DMS153 treated with DMSO at 0.1 percent for 48 hours (cell line): ENCODE measurements around the gene CDK6.

Experiments used
- DNase-seq: peaks from one replicate; lab custom pipeline; 2025; ENCODE audit not compliant: unreplicated experiment; lab: John Stamatoyannopoulos, UW

The CDK6 gene

GRCh38 chr7:92740134-92740533 is 96.2 kb downstream of the CDK6 start:
- DNase-seq: no peak

GRCh38 chr7:92739091-92739490 is 97.3 kb downstream of the CDK6 start:
- DNase-seq: no peak

- DNase-seq: no peak
Observed at GRCh38 chr7:92737706-92738105, 98.7 kb downstream of the CDK6 start.

DNA sequence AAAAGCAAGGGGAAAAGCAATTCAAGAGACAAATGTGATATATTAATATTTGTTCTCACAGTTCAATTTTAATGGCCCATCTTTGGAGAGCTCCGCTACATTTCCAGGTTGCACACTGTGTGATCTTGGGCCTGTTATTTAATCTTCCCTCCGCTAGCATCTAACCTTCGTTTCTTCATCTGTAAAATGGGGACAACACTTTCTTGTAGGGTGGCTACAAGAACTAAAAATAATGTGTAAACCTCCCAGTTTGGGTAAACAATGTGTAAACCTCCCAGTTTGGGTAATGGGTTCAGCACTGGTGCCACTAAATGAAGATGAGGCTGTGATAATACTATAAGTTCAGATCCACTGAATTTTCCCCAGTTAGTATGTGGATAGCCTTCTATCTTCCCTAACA is 99.5 kb downstream of the CDK6 start:
- no peak for DNase-seq

- DNase-seq: no peak
Observed at GRCh38 chr7:92735707-92736106, 100.7 kb downstream of the CDK6 start.

DNA sequence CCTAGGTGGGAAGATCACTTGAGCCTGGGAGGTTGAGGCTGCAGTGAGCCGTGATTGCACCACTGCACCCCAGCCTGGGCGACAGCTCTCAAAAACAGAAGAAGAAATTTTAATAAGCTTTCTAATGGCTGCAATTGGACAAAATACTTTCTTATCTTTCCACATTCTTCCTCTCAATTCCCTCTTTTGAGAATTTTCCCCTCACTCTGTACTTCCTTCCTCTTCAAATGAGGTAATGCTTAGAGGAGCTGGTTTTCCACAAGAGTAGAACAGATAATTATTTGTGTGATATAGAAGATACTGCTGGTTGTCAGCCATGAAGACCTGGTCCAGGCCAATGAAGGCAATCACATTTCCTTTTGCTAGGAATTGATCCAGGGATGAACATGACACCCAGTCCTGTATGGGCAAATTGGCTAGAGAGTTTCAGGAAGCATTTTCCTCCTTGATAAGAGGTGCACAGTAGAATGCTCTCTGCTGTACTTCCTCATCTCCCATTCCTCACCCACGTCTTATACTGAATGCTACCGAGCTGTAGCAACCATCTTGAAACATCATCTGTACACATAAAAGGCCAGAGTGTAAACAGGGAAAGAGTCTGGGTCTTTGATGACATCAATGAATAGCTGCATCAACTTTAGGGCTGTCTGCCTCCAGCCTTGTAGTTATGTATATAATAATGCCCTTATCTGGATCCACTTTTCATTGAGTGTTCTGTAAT is 103.9 kb downstream of the CDK6 start:
- DNase-seq: no peak

DNA sequence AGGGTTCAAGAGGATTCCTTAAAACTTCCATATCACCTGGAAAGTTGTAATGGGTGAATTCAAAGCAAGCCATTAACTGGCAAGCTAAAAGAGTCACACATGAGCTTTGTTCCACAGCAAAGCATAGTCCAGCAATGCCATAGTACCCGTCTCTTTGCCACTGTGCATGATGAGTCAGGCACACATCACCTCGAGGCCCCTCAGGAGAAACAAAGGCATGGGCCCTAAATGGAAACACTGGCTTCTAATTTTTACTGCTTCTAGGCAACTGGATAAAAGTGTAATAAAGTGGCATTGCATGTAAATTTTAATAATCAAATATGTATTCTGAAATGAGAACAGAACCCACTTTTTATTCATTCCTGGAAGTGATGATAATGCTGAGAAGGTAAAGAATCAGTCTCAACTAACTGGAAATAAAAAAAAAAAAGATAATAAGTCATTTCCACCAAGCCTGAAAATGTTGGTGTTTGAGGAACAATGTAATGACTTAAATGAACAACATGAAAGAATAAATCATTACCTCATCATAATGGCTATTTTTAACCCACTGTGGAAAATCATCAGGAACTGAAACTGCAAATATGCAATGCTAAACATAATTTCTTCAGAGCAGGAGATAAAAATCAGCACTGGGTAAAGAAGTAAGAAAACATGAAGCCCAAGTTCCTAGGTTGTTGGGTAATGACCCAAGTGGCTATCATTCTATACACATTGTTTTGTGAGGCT is 104.9 kb downstream of the CDK6 start:
- no peak for DNase-seq

GRCh38 chr7:92730808-92731207 is 105.6 kb downstream of the CDK6 start:
- DNase-seq: no peak

- no peak for DNase-seq
Observed at GRCh38 chr7:92729751-92730150, 106.6 kb downstream of the CDK6 start.

DNA sequence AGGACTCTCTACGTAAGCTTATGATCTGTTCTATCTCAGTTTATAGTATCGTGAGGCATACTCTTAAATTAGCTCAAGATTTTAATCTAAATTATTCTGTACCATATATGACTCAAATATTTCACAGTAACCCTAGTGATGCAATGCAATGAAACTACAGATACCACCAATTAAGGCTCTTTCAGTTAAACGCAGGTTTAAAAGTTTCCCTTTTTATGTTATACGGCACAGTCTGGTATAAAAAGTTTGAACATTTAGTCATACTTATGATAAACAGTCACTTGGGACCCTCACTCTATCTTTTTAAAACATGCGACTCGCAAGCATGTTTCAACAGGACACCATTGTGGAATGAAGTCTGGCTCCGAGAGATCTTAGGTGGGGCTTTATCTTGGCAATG is 107.2 kb downstream of the CDK6 start:
- DNase-seq: no peak

DNA sequence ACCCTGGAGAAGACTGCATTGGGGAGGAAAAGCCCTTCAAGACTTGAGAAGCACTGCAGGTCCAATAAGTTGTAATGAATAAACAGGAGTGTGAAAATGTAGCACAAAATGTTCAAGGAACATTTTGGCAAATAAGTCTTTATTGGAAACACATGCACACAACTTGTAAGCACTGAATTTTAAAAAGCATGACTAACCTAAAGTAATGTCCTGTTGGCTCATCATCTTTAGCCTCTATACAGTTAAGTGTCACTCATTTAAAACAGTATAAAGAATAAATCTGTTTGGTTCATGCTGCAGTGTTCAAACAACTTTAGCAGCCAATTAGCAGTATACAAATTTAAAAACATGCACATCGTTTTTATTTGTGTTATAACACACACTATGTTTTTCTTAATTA is 108.6 kb downstream of the CDK6 start:
- no peak for DNase-seq

DNA sequence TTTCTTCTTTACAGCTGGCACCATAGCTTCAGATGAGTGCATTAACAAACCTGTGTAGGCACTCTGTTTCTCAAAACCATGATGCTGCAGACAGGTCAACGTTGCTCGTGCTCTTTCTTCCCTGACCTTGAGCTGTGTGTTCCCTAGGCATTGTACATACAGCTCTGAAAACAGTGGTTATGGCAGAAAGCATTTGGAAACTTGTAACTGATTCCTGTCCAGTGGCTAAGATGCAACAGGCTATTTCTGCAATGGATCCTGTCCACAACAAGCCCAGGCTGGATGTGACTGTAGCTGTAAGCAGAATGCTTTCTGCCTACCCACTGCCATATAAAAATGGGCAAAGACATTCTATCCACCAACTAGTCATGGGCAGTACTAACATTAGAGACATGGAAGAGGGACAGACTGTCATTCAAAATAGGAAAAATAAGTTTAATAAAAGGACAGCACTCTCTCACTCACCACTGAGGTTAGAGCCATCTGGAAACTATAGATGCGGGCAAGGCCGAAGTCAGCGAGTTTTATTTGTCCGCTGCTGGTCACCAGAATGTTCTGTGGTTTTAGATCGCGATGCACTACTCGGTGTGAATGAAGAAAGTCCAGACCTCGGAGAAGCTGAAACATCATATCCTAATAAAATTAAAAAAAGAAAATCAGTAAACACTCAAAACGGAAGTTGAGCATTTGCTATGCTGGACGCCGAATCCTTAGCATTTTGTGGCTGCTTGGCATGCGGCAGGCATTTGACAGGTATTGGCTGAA is 111.0 kb downstream of the CDK6 start:
- no peak for DNase-seq

GRCh38 chr7:92723943-92724342 is 112.4 kb downstream of the CDK6 start:
- no peak for DNase-seq

DNA sequence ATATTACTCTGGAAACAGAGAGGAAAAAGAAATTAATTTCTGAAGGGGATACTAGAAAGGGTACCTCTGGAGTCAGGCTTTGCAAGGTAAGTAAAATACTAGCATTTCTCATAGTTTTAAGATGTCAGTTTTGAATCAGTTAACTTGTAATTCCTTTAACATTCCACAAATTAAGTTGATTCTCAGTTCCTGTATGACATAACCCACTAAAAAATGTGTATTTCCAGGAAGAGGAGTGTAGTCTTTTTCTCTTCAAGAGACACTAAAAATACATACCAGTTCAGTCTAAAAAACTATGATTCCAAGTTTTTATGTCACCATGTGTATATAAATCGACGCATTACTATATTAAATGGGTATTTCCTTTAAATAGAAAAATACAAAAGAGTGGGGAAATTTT is 113.2 kb downstream of the CDK6 start:
- DNase-seq: no peak

- no peak for DNase-seq
Observed at GRCh38 chr7:92722541-92722940, 113.8 kb downstream of the CDK6 start.

DNA sequence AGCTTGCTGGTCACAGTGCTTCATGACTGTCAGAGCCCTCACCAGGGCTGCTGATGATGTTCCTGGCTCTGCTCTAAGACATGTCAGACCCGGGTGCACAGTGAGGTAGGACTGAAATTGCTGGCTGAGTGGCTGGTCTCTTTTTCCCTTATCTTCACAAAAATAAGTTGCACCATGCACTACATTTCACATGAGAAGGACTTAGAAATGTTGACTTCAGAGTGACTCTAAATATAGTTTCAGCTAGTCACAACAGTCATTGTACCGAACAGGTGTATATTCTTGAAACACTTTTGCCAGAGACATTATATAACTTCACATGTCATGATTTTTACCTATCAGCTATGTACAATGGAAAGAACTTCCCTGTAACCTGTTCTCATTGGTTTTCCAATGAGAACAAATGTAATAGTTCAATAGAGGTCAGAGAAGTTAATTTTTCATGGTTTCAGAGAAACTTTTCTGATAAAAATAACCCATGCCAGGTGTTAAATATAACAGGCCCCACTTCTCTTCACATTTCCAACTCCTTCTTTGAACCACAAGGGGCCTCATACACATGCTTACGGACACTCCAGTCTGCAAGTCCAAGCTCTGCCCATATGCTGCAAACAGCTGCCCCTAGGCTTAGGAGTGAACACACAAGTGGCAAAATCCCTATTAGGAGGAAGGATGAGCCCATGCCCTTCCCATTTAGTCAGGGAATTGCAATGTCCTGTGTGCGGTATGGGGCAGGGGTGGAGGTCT is 115.6 kb downstream of the CDK6 start:
- no peak for DNase-seq

DNA sequence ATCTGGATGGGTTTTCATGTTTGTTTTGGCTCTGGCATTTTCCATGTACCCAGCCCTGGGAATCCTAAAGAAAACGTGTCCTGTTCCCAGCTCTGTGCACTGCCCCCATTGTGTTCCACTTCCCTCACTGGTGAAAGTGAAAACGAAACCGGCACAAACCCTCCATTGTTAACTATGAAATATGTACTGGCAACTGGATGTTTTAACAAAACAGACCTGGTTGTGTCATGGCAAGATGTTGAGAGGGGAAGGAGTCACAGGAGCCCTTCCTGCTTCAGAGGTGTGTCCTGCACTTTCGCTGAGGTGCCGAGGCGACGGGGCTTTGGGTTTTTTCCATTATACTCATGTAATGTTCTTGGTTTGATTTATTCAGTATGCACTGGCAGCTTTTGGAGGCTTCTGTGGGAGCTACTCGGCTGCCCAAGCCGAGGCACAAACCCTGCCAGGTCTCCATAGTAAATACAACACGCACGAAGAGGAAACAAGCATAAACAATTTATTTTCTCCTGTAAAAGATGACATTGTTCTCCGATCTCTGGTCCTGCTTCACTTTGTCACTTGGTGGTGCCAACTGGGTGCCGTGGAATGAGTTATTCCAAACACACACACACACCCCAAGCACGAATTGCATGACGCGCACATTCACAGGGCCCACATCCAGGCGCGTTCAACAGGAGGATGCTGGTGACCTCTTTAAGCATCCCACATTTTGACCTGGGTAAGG is 118.2 kb downstream of the CDK6 start:
- peak; percentile 64 for DNase-seq

DNA sequence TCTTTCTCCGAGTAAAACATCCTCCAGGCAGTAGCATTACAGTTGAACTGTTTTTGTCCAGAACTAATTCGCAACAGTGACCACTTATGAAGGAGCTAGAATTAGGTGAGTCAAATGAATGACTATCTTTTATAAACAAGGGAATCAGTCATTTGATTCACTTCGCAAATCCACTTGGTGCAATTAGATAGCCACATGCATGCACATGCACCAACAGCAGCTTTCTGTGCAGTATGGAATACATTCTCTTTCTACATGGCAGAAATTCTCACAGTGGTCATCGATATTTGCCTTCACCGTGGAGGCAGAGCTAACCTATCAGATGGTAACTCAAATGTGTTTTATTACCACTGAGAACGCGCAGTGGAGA is 118.8 kb downstream of the CDK6 start:
- DNase-seq: peak; percentile 64

GRCh38 chr7:92716825-92717580 is 119.4 kb downstream of the CDK6 start:
- DNase-seq: no peak

DNA sequence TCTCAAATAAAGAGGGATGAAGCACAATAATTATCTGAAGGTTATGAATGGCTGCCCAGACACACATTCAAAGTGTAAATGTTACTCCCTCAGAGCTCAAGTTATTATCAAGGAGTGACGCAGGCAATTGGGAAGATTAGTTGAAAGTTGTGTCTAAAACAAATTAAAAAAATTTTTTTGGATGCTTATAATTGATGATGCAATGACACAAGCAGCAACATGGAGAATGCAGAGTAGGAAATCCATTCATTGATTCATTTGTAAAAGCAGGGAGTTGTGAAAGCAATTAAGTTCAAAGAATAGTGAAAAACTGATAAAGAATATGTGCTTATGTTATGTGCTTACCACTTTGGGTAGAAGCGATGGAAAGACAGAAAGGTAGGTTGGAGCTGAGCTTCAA is 120.4 kb downstream of the CDK6 start:
- DNase-seq: no peak
